CD4-positive, alpha-beta T cell treated with Interleukin-4 for 1 hour (primary cell): ENCODE data around the gene TMEM82.

Experiments
- DNase-seq, 2 donors: peaks; one replicate each; pipeline ENCODE4 v3.0.0-alpha.2; 2020 to 2022

TMEM82 gene

GRCh38 chr1:15722411-15722810 lies 19.9 kb upstream of the TMEM82 start:
- no peak for DNase-seq

GRCh38 chr1:15722836-15723532 lies 19.3 kb upstream of the TMEM82 start:
- no peak for DNase-seq

- no peak for DNase-seq
Observed at GRCh38 chr1:15723631-15724246, 18.6 kb upstream of the TMEM82 start.

GRCh38 chr1:15724949-15725880 lies 17.1 kb upstream of the TMEM82 start:
- no peak for DNase-seq

- DNase-seq, result no peak
Observed at GRCh38 chr1:15726508-15726907, 15.8 kb upstream of the TMEM82 start.

- no peak for DNase-seq
Observed at GRCh38 chr1:15727021-15727420, 15.3 kb upstream of the TMEM82 start.

- DNase-seq, result no peak
Observed at GRCh38 chr1:15727424-15727823, 14.9 kb upstream of the TMEM82 start.

GRCh38 chr1:15727866-15728534 lies 14.3 kb upstream of the TMEM82 start:
- DNase-seq, result no peak

GRCh38 chr1:15728937-15729657 lies 13.2 kb upstream of the TMEM82 start:
- DNase-seq, result no peak

- DNase-seq, result no peak
Observed at GRCh38 chr1:15730423-15730822, 11.9 kb upstream of the TMEM82 start.

GRCh38 chr1:15730936-15731335 lies 11.4 kb upstream of the TMEM82 start:
- no peak for DNase-seq

GRCh38 chr1:15731735-15732685 lies 10.3 kb upstream of the TMEM82 start:
- no peak for DNase-seq

GRCh38 chr1:15732686-15733081 lies 9.6 kb upstream of the TMEM82 start:
- DNase-seq, result no peak

- no peak for DNase-seq
Observed at GRCh38 chr1:15733218-15733725, 9.0 kb upstream of the TMEM82 start.

GRCh38 chr1:15733726-15734226 lies 8.5 kb upstream of the TMEM82 start:
- DNase-seq, result no peak

GRCh38 chr1:15734296-15734695 lies 8.0 kb upstream of the TMEM82 start:
- no peak for DNase-seq

GRCh38 chr1:15734901-15735300 lies 7.4 kb upstream of the TMEM82 start:
- DNase-seq, result no peak

GRCh38 chr1:15735304-15736037 lies 6.8 kb upstream of the TMEM82 start:
- DNase-seq, result no peak

GRCh38 chr1:15736038-15736891 lies 6.0 kb upstream of the TMEM82 start, which contains the start of gene SLC25A34:
TSS of gene SLC25A34 (plus strand) at chr1:15736258. CDS start at chr1:15736486, 228 bp downstream.
- no peak for DNase-seq
